Myocyte (in vitro differentiated cells): ENCODE data around the gene FSIP1. TPM values are rescaled to one million over a fixed set of nuclear protein-coding genes. Genes with fewer than 3 reads are reported as not detected.

ENCODE experiments used
- DNase-seq: peaks from one replicate; pipeline ENCODE4 v3.0.0-alpha.2; 2012; ENCODE audit warnings: low read depth
- total RNA-seq: library from RNA; depleted of rRNA; stranded (reverse); fragments of >200 nt; gene quantifications from 2 replicates; pipeline ENCODE4 v1.2.3, GENCODE V29; 2014

Gene FSIP1
- total RNA-seq, 1 donor from 2014 or later = 0.37 TPM

- no peak for DNase-seq
Measured at GRCh38 chr15:39651295-39651694, 131.3 kb downstream of the FSIP1 start.

GRCh38 chr15:39649757-39650156 is 132.9 kb downstream of the FSIP1 start:
- no peak for DNase-seq

- no peak for DNase-seq
Measured at GRCh38 chr15:39646425-39646824, 136.2 kb downstream of the FSIP1 start.

GRCh38 chr15:39645976-39646257 is 136.7 kb downstream of the FSIP1 start:
- DNase-seq = no peak

GRCh38 chr15:39645138-39645975 is 137.3 kb downstream of the FSIP1 start:
- DNase-seq = peak; percentile 54

- no peak for DNase-seq
Measured at GRCh38 chr15:39644136-39644535, 138.5 kb downstream of the FSIP1 start.

- DNase-seq = no peak
Measured at GRCh38 chr15:39643727-39644126, 138.9 kb downstream of the FSIP1 start.

GRCh38 chr15:39642011-39642640 is 140.5 kb downstream of the FSIP1 start:
- no peak for DNase-seq

GRCh38 chr15:39641191-39641889 is 141.3 kb downstream of the FSIP1 start:
- no peak for DNase-seq

GRCh38 chr15:39640665-39641064 is 142.0 kb downstream of the FSIP1 start:
- no peak for DNase-seq

GRCh38 chr15:39639037-39639436 is 143.6 kb downstream of the FSIP1 start:
- DNase-seq = no peak

GRCh38 chr15:39638041-39638440 is 144.6 kb downstream of the FSIP1 start:
- DNase-seq = no peak

GRCh38 chr15:39631357-39631756 is 151.3 kb downstream of the FSIP1 start:
- no peak for DNase-seq

GRCh38 chr15:39629906-39630305 is 152.7 kb downstream of the FSIP1 start:
- no peak for DNase-seq

GRCh38 chr15:39629371-39629770 is 153.3 kb downstream of the FSIP1 start:
- DNase-seq = no peak

GRCh38 chr15:39628546-39629257 is 153.9 kb downstream of the FSIP1 start:
- peak; percentile 33 for DNase-seq

- no peak for DNase-seq
Measured at GRCh38 chr15:39628144-39628508, 154.5 kb downstream of the FSIP1 start.

- DNase-seq = no peak
Measured at GRCh38 chr15:39627451-39628143, 155.0 kb downstream of the FSIP1 start.

- no peak for DNase-seq
Measured at GRCh38 chr15:39625856-39626255, 156.8 kb downstream of the FSIP1 start.

GRCh38 chr15:39625451-39625850 is 157.2 kb downstream of the FSIP1 start:
- no peak for DNase-seq

- DNase-seq = peak; percentile 80
Measured at GRCh38 chr15:39624806-39625205, 157.8 kb downstream of the FSIP1 start.
